K562 (cell line): ENCODE measurements around the gene PEDS1. TPM values are rescaled to one million over a fixed set of nuclear protein-coding genes. Genes with fewer than 3 reads are reported as not detected.

Experiments used
- ATF1 ChIP-seq, 2 experiments: fragments of 450-650 bp in 1 of 2; IDR thresholded peaks; 2 replicates each; pipeline ENCODE4 v1.6.1; 2016; ENCODE audit warnings: missing compliant biosample characterization in 1 of 2, missing genetic modification characterization in 1 of 2
- CTCFL ChIP-seq: IDR thresholded peaks from 2 replicates; pipeline ENCODE4 v1.6.1; 2011; ENCODE audit warnings: borderline replicate concordance, low read depth, mild to moderate bottlenecking, moderate library complexity, low read length; ENCODE audit not compliant: insufficient read depth, poor library complexity, severe bottlenecking
- FOXK2 ChIP-seq, 2 experiments: fragments of 450-650 bp; IDR thresholded peaks in 1 of 2; conservative IDR thresholded peaks in 1 of 2; 2 replicates each; pipeline ENCODE4 v1.6.1; 2016; ENCODE audit warnings: low read depth in 2 of 2, mild to moderate bottlenecking in 1 of 2
- HDAC6 ChIP-seq: IDR thresholded peaks from 2 replicates; pipeline ENCODE4 v1.6.1; 2012; ENCODE audit warnings: low read depth, mild to moderate bottlenecking, control low read depth, inconsistent platforms, low read length, moderate library complexity
- ILK ChIP-seq: fragments of 450-650 bp; IDR thresholded peaks from 2 replicates; pipeline ENCODE4 v1.6.1; 2016; ENCODE audit warnings: missing genetic modification characterization, low read depth, mild to moderate bottlenecking, missing compliant biosample characterization, moderate library complexity, borderline replicate concordance
- MCM5 ChIP-seq: fragments of 450-650 bp; IDR thresholded peaks from 2 replicates; pipeline ENCODE4 v1.6.1; 2016; ENCODE audit warnings: low read depth
- NFE2 ChIP-seq: IDR thresholded peaks from 2 replicates; pipeline ENCODE4 v1.6.1; 2014; ENCODE audit warnings: antibody characterized with exemption, low read depth
- NR2C2 ChIP-seq, 2 experiments: fragments of 200-800 bp in 1 of 2; sonication (Bioruptor generic) in 1 of 2; sonication (generic) in 1 of 2; formaldehyde crosslinking in 1 of 2; IDR thresholded peaks; 2 replicates each; pipeline versions ENCODE4 v1.6.1 to v1.8.0; 2016 to 2022; ENCODE audit warnings: mild to moderate bottlenecking in 1 of 2, missing compliant biosample characterization in 1 of 2, missing genetic modification characterization in 1 of 2, missing genetic modification reagents in 1 of 2
- PCBP1 ChIP-seq: fragments of 200-400 bp; formaldehyde crosslinking; IDR thresholded peaks from 2 replicates; pipeline ENCODE4 v1.6.1; 2018; ENCODE audit warnings: mild to moderate bottlenecking, low read depth, low read length; ENCODE audit not compliant: poor library complexity, severe bottlenecking
- RBBP5 ChIP-seq: fragments of 200-600 bp; sonication (generic); IDR thresholded peaks from 2 replicates; pipeline ENCODE4 v1.6.1; 2012; ENCODE audit warnings: borderline replicate concordance, mild to moderate bottlenecking, low read length, control low read depth, inconsistent platforms; ENCODE audit not compliant: insufficient read depth, poor library complexity, severe bottlenecking
- SUPT5H ChIP-seq: fragments of 450-650 bp; IDR thresholded peaks from 2 replicates; pipeline ENCODE4 v1.6.1; 2016
- ZKSCAN1 ChIP-seq: fragments of 150-350 bp; IDR thresholded peaks from 2 replicates; pipeline ENCODE4 v1.6.1; 2016; ENCODE audit warnings: low read depth, low read length
- polyA plus RNA-seq, 8 experiments: library from polyadenylated mRNA; depleted of rRNA in 4 of 8; stranded (reverse) in 5 of 8; unstranded in 3 of 8; fragments of >200 nt; fragmentation: Nextera tagmentation in 2 of 8; fragmentation: Illumina TruSeq in 1 of 8; extraction: Ambion mirVana in 2 of 8; extraction: Trizol in 1 of 8; gene quantifications; 2 replicates each; pipeline versions ENCODE4 v1.2.1 to v1.2.3, GENCODE V29; 2011 to 2014; ENCODE audit warnings: inconsistent platforms in 1 of 8, missing spikeins in 1 of 8
- total RNA-seq, 7 experiments: library from RNA; depleted of rRNA in 6 of 7; stranded (reverse); fragments of >200 nt in 6 of 7; fragmentation: Illumina TruSeq in 2 of 7; extraction: Trizol in 2 of 7; gene quantifications; 2 replicates each; pipeline versions ENCODE4 v1.2.1 to v1.2.3, GENCODE V29; 2011 to 2021; ENCODE audit warnings: low replicate concordance in 1 of 7
- TF ChIP-seq, protein P1 (sequence below): sonication (generic); formaldehyde crosslinking; IDR thresholded peaks from 2 replicates; pipeline ENCODE4 v1.4.0; 2020; ENCODE audit warnings: mild to moderate bottlenecking, missing genetic modification reagents

Gene PEDS1
- total and polyA plus RNA-seq, 9 of the 15 experiments (the other 6 are each of a cell fraction or from before 2014, with no cell fraction given) = 2.9 to 38.5 (median 24.2) TPM

GRCh38 chr20:50190251-50191064, 36.9 kb upstream of the PEDS1 start, which contains the start of gene CEBPB (continued):
- peak; percentile 85 for TF ChIP-seq PCBP1
- TF ChIP-seq ILK = no peak
- TF ChIP-seq, protein P1, sequence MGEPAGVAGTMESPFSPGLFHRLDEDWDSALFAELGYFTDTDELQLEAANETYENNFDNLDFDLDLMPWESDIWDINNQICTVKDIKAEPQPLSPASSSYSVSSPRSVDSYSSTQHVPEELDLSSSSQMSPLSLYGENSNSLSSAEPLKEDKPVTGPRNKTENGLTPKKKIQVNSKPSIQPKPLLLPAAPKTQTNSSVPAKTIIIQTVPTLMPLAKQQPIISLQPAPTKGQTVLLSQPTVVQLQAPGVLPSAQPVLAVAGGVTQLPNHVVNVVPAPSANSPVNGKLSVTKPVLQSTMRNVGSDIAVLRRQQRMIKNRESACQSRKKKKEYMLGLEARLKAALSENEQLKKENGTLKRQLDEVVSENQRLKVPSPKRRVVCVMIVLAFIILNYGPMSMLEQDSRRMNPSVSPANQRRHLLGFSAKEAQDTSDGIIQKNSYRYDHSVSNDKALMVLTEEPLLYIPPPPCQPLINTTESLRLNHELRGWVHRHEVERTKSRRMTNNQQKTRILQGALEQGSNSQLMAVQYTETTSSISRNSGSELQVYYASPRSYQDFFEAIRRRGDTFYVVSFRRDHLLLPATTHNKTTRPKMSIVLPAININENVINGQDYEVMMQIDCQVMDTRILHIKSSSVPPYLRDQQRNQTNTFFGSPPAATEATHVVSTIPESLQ = no peak
- TF ChIP-seq ATF1 (CRISPR knock-in tag; IDR thresholded peaks at IDR 0.05) = no peak
- TF ChIP-seq ATF1 (tag; IDR thresholded peaks at IDR 0.05) = peak; percentile 88
- no peak for TF ChIP-seq FOXK2 (conservative IDR thresholded peaks at IDR 0.05 in 1 of 2, IDR thresholded peaks at IDR 0.05 in 1 of 2; ENCODE audit: low read depth in 2 of 2)
- TF ChIP-seq NFE2 = peak; percentile 71
- no peak for TF ChIP-seq MCM5
- no peak for TF ChIP-seq HDAC6
- no peak for TF ChIP-seq ZKSCAN1
- no peak for TF ChIP-seq RBBP5
- TF ChIP-seq SUPT5H = peak; percentile 79
- TF ChIP-seq CTCFL = peak; percentile 70
- TF ChIP-seq NR2C2 (CRISPR knock-in tag; IDR thresholded peaks at IDR 0.05) = peak; percentile 56; the same call in 1 of the 2 replicates
- TF ChIP-seq NR2C2 (tag; IDR thresholded peaks at IDR 0.05) = no peak
